Adrenal gland (tissue), 5 donors: Measurements from ENCODE around the gene SORBS1.

Source experiments
- CTCF ChIP-seq, 6 experiments: fragments of 450-650 bp in 4 of 6; fragments of 200-600 bp in 2 of 6; sonication (generic) in 1 of 6; IDR thresholded peaks; 1 replicate in 5 of 6; 2 replicates in 1 of 6; pipeline versions ENCODE4 v1.5.1 to v1.8.0; 2016 to 2021; ENCODE audit warnings: antibody characterized with exemption in 6 of 6, mild to moderate bottlenecking in 2 of 6, moderate library complexity in 1 of 6
- POLR2A ChIP-seq, 2 donors: fragments of 450-650 bp; IDR thresholded peaks; one replicate each; pipeline ENCODE4 v1.6.1; 2017; ENCODE audit warnings: antibody characterized with exemption in 2 of 2, mild to moderate bottlenecking in 2 of 2, moderate library complexity in 1 of 2
- donor health status: DM: no; HTN: no; CAD: no.

DNA sequence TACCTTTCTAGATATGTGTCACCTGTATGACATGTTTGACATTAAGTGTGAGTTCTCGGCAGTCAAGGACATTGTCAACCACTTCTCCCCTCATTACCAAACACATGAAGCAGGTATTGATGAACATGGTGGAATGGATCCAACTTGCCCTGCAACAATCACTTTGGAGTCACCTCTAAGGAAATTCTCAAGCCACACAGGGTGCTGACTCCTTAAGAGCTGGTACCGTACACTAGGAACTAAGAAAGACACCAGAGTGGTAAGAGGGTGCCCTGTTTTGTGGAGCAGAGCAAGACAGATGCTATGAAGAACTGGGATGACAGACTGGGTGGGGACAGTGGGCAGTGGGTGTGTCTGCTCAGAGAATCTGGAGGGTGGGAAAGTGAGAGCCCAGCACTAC lies 17.4 kb upstream of the SORBS1 start:
- TF ChIP-seq CTCF (IDR thresholded peaks at IDR 0.05) (no peak), POLR2A (IDR thresholded peaks at IDR 0.05) (no peak)
